H9 (cell line): Measurements from ENCODE around the gene EPHA1. TPM values are rescaled to one million over a fixed set of nuclear protein-coding genes. Genes with fewer than 3 reads are reported as not detected.

Experiments
- DNase-seq: peaks from one replicate; pipeline ENCODE4 v3.0.0-alpha.2; 2017
- H2AFZ ChIP-seq: one replicate; pipeline ENCODE4 v1.6.1; 2013; ENCODE audit warnings: mild to moderate bottlenecking, low read length, control low read depth, moderate library complexity
- H2AK5ac ChIP-seq: 2 replicates; pipeline ENCODE4 v1.6.1; 2013; ENCODE audit warnings: low read length, control low read depth, mixed read lengths; ENCODE audit not compliant: insufficient read length
- H2BK120ac ChIP-seq: one replicate; pipeline ENCODE4 v1.6.1; 2013; ENCODE audit warnings: low read depth, mild to moderate bottlenecking, low read length, control low read depth, inconsistent platforms; ENCODE audit not compliant: poor library complexity, severe bottlenecking
- H2BK12ac ChIP-seq: 2 replicates; pipeline ENCODE4 v1.6.1; 2013; ENCODE audit warnings: low read length, control low read depth, mixed read lengths, low read depth; ENCODE audit not compliant: insufficient read length
- H2BK15ac ChIP-seq: 2 replicates; pipeline ENCODE4 v1.6.1; 2013; ENCODE audit warnings: low read depth, low read length, control low read depth
- H2BK20ac ChIP-seq: one replicate; pipeline ENCODE4 v1.6.1; 2013; ENCODE audit warnings: low read depth, mild to moderate bottlenecking, low read length, control low read depth, inconsistent platforms; ENCODE audit not compliant: poor library complexity, severe bottlenecking
- H2BK5ac ChIP-seq: 2 replicates; pipeline ENCODE4 v1.6.1; 2013; ENCODE audit warnings: low read length, control low read depth, mixed read lengths; ENCODE audit not compliant: insufficient read length
- H3K14ac ChIP-seq: 2 replicates; pipeline ENCODE4 v1.6.1; 2013; ENCODE audit warnings: low read length, control low read depth; ENCODE audit not compliant: insufficient read depth
- H3K18ac ChIP-seq: 2 replicates; pipeline ENCODE4 v1.6.1; 2013; ENCODE audit warnings: low read depth, mild to moderate bottlenecking, mixed read lengths, low read length, control low read depth; ENCODE audit not compliant: insufficient read length
- H3K23ac ChIP-seq: 2 replicates; pipeline ENCODE4 v1.6.1; 2013; ENCODE audit warnings: low read length, control low read depth, mixed read lengths, low read depth; ENCODE audit not compliant: insufficient read length
- H3K23me2 ChIP-seq: 2 replicates; pipeline ENCODE4 v1.6.1; 2013; ENCODE audit warnings: low read depth, mild to moderate bottlenecking, mixed read lengths, low read length, control low read depth; ENCODE audit not compliant: insufficient read length, poor library complexity, severe bottlenecking
- H3K27ac ChIP-seq: 2 replicates; pipeline ENCODE4 v1.5.1; 2013; ENCODE audit warnings: low read length, control low read depth, mixed read lengths, low read depth; ENCODE audit not compliant: insufficient read length
- H3K27me3 ChIP-seq: 2 replicates; pipeline ENCODE4 v1.6.1; 2013; ENCODE audit warnings: low read length, control low read depth, inconsistent platforms; ENCODE audit not compliant: insufficient read depth
- H3K4ac ChIP-seq: 2 replicates; pipeline ENCODE4 v1.6.1; 2013; ENCODE audit warnings: low read depth, mild to moderate bottlenecking, control low read depth, inconsistent platforms, low read length, moderate library complexity
- H3K4me1 ChIP-seq: 2 replicates; pipeline ENCODE4 v1.6.1; 2013; ENCODE audit warnings: low read length, control low read depth, inconsistent platforms; ENCODE audit not compliant: insufficient read depth
- H3K4me2 ChIP-seq: 2 replicates; pipeline ENCODE4 v1.6.1; 2013; ENCODE audit warnings: low read length, control low read depth, mixed read lengths; ENCODE audit not compliant: insufficient read length, insufficient read depth
- H3K56ac ChIP-seq: 2 replicates; pipeline ENCODE4 v1.6.1; 2013; ENCODE audit warnings: low read depth, mild to moderate bottlenecking, mixed read lengths, low read length, control low read depth; ENCODE audit not compliant: insufficient read length
- H3K79me1 ChIP-seq: 2 replicates; pipeline ENCODE4 v1.6.1; 2013; ENCODE audit warnings: low read depth, mild to moderate bottlenecking, moderate library complexity, low read length, control low read depth, inconsistent platforms; ENCODE audit not compliant: insufficient read depth, poor library complexity, severe bottlenecking
- H3K79me2 ChIP-seq: 2 replicates; pipeline ENCODE4 v1.6.1; 2013; ENCODE audit warnings: low read length, control low read depth, inconsistent platforms; ENCODE audit not compliant: insufficient read depth
- H3K9ac ChIP-seq: 2 replicates; pipeline ENCODE4 v1.6.1; 2013; ENCODE audit warnings: low read length, control low read depth, mixed read lengths; ENCODE audit not compliant: insufficient read length; ENCODE audit errors: extremely low read depth
- H3K9me3 ChIP-seq: one replicate; pipeline ENCODE4 v1.6.1; 2013; ENCODE audit warnings: low read depth, low read length, inconsistent platforms; ENCODE audit not compliant: control insufficient read depth
- H3T11ph ChIP-seq: one replicate; pipeline ENCODE4 v1.6.1; 2013; ENCODE audit warnings: mild to moderate bottlenecking, low read length, control low read depth, inconsistent platforms
- H4K20me1 ChIP-seq: one replicate; pipeline ENCODE4 v1.6.1; 2013; ENCODE audit not compliant: control insufficient read depth, insufficient read length, insufficient read depth
- H4K5ac ChIP-seq: 2 replicates; pipeline ENCODE4 v1.6.1; 2013; ENCODE audit warnings: low read depth, mild to moderate bottlenecking, mixed read lengths, low read length, control low read depth; ENCODE audit not compliant: insufficient read length
- H4K8ac ChIP-seq: replicated peaks from 2 replicates; pipeline ENCODE4 v1.6.1; 2013; ENCODE audit warnings: low read length, control low read depth, mixed read lengths, low read depth; ENCODE audit not compliant: insufficient read length
- H4K91ac ChIP-seq: 2 replicates; pipeline ENCODE4 v1.6.1; 2013; ENCODE audit warnings: low read depth, mild to moderate bottlenecking, moderate library complexity, mixed read lengths, low read length, control low read depth; ENCODE audit not compliant: insufficient read length
- H3K27ac Mint-ChIP-seq, 3 experiments: 2 replicates in 2 of 3; 3 replicates in 1 of 3; pipeline ENCODE4 v1.8.0; 2020 to 2021; ENCODE audit warnings: mixed read lengths in 3 of 3, mild to moderate bottlenecking in 1 of 3, moderate library complexity in 1 of 3
- H3K27me3 Mint-ChIP-seq: 2 replicates; pipeline ENCODE4 v1.8.0; 2021; ENCODE audit warnings: low read depth, mild to moderate bottlenecking, moderate library complexity, mixed read lengths
- H3K36me3 Mint-ChIP-seq, 3 experiments: 2 replicates in 2 of 3; 3 replicates in 1 of 3; pipeline ENCODE4 v1.8.0; 2020 to 2021; ENCODE audit warnings: low read depth in 3 of 3, mixed read lengths in 3 of 3; ENCODE audit not compliant: insufficient read depth in 1 of 3
- H3K4me1 Mint-ChIP-seq, 2 experiments: 2 replicates each; pipeline ENCODE4 v1.8.0; 2020; ENCODE audit warnings: mixed read lengths in 2 of 2
- H3K4me3 Mint-ChIP-seq, 2 experiments: 2 replicates in 1 of 2; 3 replicates in 1 of 2; pipeline ENCODE4 v1.8.0; 2020 to 2021; ENCODE audit warnings: mild to moderate bottlenecking in 2 of 2, mixed read lengths in 2 of 2, moderate library complexity in 1 of 2
- H3K9me3 Mint-ChIP-seq, 2 experiments: 2 replicates in 1 of 2; 3 replicates in 1 of 2; pipeline ENCODE4 v1.8.0; 2020; ENCODE audit warnings: mild to moderate bottlenecking in 2 of 2, mixed read lengths in 2 of 2, moderate library complexity in 1 of 2
- CTCF ChIP-seq: fragments of 200-600 bp; sonication (generic); conservative IDR thresholded peaks from 3 replicates; pipeline ENCODE4 v1.8.0; 2021; ENCODE audit warnings: antibody characterized with exemption, mild to moderate bottlenecking
- WGBS: extraction: QIAGEN DNeasy Blood & Tissue Kit; methylation state at CpG from one replicate; pipeline ENCODE4 v1.1.7; 2013; ENCODE audit warnings: missing lambda C conversion rate, low lambda C conversion rate, mixed read lengths; ENCODE audit not compliant: insufficient read length; ENCODE audit errors: extremely low coverage; 5-methylcytosine and 5-hydroxymethylcytosine counted together
- total RNA-seq: library from RNA; stranded (reverse); gene quantifications from 2 replicates; pipeline ENCODE4 v1.2.1, GENCODE V29; 2021

Gene EPHA1
- total RNA-seq, 1 experiment from 2014 or later = 109 TPM

- Mint-ChIP-seq H3K9me3 (peaks cover 5 to 34% of the 10 kb centered on the region in 2 experiments; a peak in 4 of 5 replicates), H3K4me3 (no peak overlapping the region), H3K4me1 (peaks cover 27 to 30% of the 10 kb centered on the region in 2 experiments), H3K36me3 (peaks cover 17 to 30% (median 27%) of the 10 kb centered on the region in 3 experiments), H3K27ac (no peak overlapping the region; a peak in 1 of 7 replicates), H3K27me3 (no peaks in the 10 kb centered on the region; the same call in 1 of the 2 replicates)
- no CpG with 5 or more reads among the region's 11 CpGs for WGBS
- Histone ChIP-seq H3K9ac (no peak overlapping the region), H2BK12ac (no peak overlapping the region), H4K8ac (no peak overlapping the region), H3K14ac (no peak overlapping the region), H4K91ac (no peak overlapping the region), H3K23me2 (no peaks in the 10 kb centered on the region), H3K23ac (no peak overlapping the region), H2BK5ac (no peak overlapping the region), H4K5ac (no peak overlapping the region), H3K4me1 (peaks cover 3% of the 10 kb centered on the region), H2BK20ac (no peak overlapping the region), H2BK120ac (no peak overlapping the region), H3K79me2 (no peaks in the 10 kb centered on the region), H3K18ac (no peak overlapping the region), H3K27me3 (no peaks in the 10 kb centered on the region), H3T11ph (no peak overlapping the region), H2AK5ac (no peak overlapping the region), H2BK15ac (no peak overlapping the region), H4K20me1 (no peaks in the 10 kb centered on the region), H3K9me3 (no peaks in the 10 kb centered on the region), H2AFZ (no peak overlapping the region), H3K79me1 (no peaks in the 10 kb centered on the region), H3K56ac (no peak overlapping the region), H3K4me2 (no peak overlapping the region), H3K4ac (no peak overlapping the region), H3K27ac (no peak overlapping the region)
- no peak for TF ChIP-seq CTCF
- no peak for DNase-seq
Measured at GRCh38 chr7:143418681-143419458, 10.2 kb upstream of the EPHA1 start.
